CD4-positive, CD25-positive, alpha-beta regulatory T cell (primary cell): Measurements from ENCODE around the gene ITGAV. TPM values are rescaled to one million over a fixed set of nuclear protein-coding genes. Genes with fewer than 3 reads are reported as not detected.

Experiments used
- ATAC-seq, 2 donors: fragments of 150-1000 bp; cut with Tn5 transposase; one replicate each; pipeline ENCODE4 v1.10.0; 2021; ENCODE audit warnings: low read depth in 2 of 2, moderate number of reproducible peaks in 2 of 2, moderate library complexity in 1 of 2
- DNase-seq, 3 donors: peaks; one replicate each; pipeline versions ENCODE4 v3.0.0 to v3.0.0-alpha.2; 2012 to 2022; ENCODE audit warnings: mixed read lengths in 1 of 3
- H3K27ac ChIP-seq: one replicate; pipeline ENCODE4 v1.7.0; 2013; ENCODE audit warnings: mild to moderate bottlenecking, low read length; ENCODE audit not compliant: insufficient read depth, poor library complexity, severe bottlenecking
- H3K27me3 ChIP-seq: one replicate; pipeline ENCODE4 v1.7.0; 2013; ENCODE audit warnings: low read length; ENCODE audit not compliant: control insufficient read depth, insufficient read depth
- H3K36me3 ChIP-seq: one replicate; pipeline ENCODE4 v1.7.0; 2013; ENCODE audit warnings: mild to moderate bottlenecking, low read length, moderate library complexity; ENCODE audit not compliant: control insufficient read depth, insufficient read depth
- H3K4me1 ChIP-seq: 2 replicates; pipeline ENCODE4 v1.7.0; 2013; ENCODE audit warnings: mild to moderate bottlenecking, low read length; ENCODE audit not compliant: insufficient read depth, control insufficient read depth, poor library complexity, severe bottlenecking
- H3K4me3 ChIP-seq: one replicate; pipeline ENCODE4 v1.7.0; 2013; ENCODE audit warnings: low read depth, mild to moderate bottlenecking, low read length, moderate library complexity
- H3K9me3 ChIP-seq, 2 experiments: 1 replicate in 1 of 2; 2 replicates in 1 of 2; pipeline ENCODE4 v1.7.0; 2013; ENCODE audit warnings: low read length in 2 of 2, mild to moderate bottlenecking in 1 of 2, moderate library complexity in 1 of 2; ENCODE audit not compliant: control insufficient read depth in 2 of 2
- H3K27ac Mint-ChIP-seq, 3 donors: one replicate each; pipeline ENCODE4 v1.8.0; 2020 to 2022; ENCODE audit warnings: mild to moderate bottlenecking in 3 of 3, mixed read lengths in 3 of 3, moderate library complexity in 2 of 3
- H3K27me3 Mint-ChIP-seq: one replicate; pipeline ENCODE4 v1.8.0; 2022; ENCODE audit warnings: mild to moderate bottlenecking, mixed read lengths
- H3K36me3 Mint-ChIP-seq: one replicate; pipeline ENCODE4 v1.8.0; 2020; ENCODE audit warnings: mixed read lengths
- H3K4me1 Mint-ChIP-seq, 4 donors: one replicate each; pipeline ENCODE4 v1.8.0; 2020 to 2022; ENCODE audit warnings: mixed read lengths in 4 of 4, mild to moderate bottlenecking in 1 of 4
- H3K4me3 Mint-ChIP-seq, 4 donors: one replicate each; pipeline ENCODE4 v1.8.0; 2020 to 2022; ENCODE audit warnings: mild to moderate bottlenecking in 4 of 4, mixed read lengths in 4 of 4, moderate library complexity in 3 of 4
- H3K9me3 Mint-ChIP-seq, 7 donors: one replicate each; pipeline ENCODE4 v1.8.0; 2020 to 2022; ENCODE audit warnings: mixed read lengths in 7 of 7, mild to moderate bottlenecking in 3 of 7, moderate library complexity in 2 of 7
- polyA plus RNA-seq, 4 donors: library from polyadenylated mRNA; unstranded; fragments of 300-500 nt; fragmentation: Illumina TruSeq; gene quantifications; one replicate each; pipeline ENCODE4 v1.2.3, GENCODE V29; 2021
- total RNA-seq: library from RNA; stranded (reverse); gene quantifications from one replicate; pipeline ENCODE4 v1.2.3, GENCODE V29; 2022

Gene ITGAV
- total and polyA plus RNA-seq, 5 donors from 2014 or later, result 0.36 to 8.1 (median 0.85) TPM

- no peaks in the 10 kb centered on the region for H3K9me3 ChIP-seq
- no peak overlapping the region for H3K4me3 ChIP-seq
- no peak for DNase-seq
- no peak overlapping the region for H3K27ac ChIP-seq
- H3K4me1 ChIP-seq, result no peaks in the 10 kb centered on the region
- no peak overlapping the region for H3K4me3 Mint-ChIP-seq
- no peaks in the 10 kb centered on the region for H3K36me3 ChIP-seq
- no peaks in the 10 kb centered on the region for H3K27me3 ChIP-seq
- no peaks in the 10 kb centered on the region for H3K27me3 Mint-ChIP-seq
- peaks cover 0 to 2% (median 0%) of the 10 kb centered on the region in 7 donors for H3K9me3 Mint-ChIP-seq
- H3K4me1 Mint-ChIP-seq, result no peaks in the 10 kb centered on the region
- no peaks in the 10 kb centered on the region for H3K36me3 Mint-ChIP-seq
- no peak overlapping the region for H3K27ac Mint-ChIP-seq
- no peak for ATAC-seq
These were observed 129.0 kb downstream of the ITGAV start for GRCh38 chr2:186718903-186719302.

GRCh38 chr2:186721956-186722355 is 132.1 kb downstream of the ITGAV start:
- Mint-ChIP-seq H3K9me3 (peaks cover 0 to 4% (median 0%) of the 10 kb centered on the region in 7 donors), H3K4me3 (no peak overlapping the region), H3K27ac (no peak overlapping the region), H3K36me3 (no peaks in the 10 kb centered on the region), H3K4me1 (no peaks in the 10 kb centered on the region), H3K27me3 (no peaks in the 10 kb centered on the region)
- no peaks in the 10 kb centered on the region for H3K27me3 ChIP-seq
- H3K36me3 ChIP-seq, result no peaks in the 10 kb centered on the region
- ATAC-seq (no peak), DNase-seq (no peak)
- no peak overlapping the region for H3K27ac ChIP-seq
- H3K4me3 ChIP-seq, result no peak overlapping the region
- H3K9me3 ChIP-seq, result no peaks in the 10 kb centered on the region
- no peaks in the 10 kb centered on the region for H3K4me1 ChIP-seq

- peaks cover 0 to 2% (median 0%) of the 10 kb centered on the region in 7 donors for H3K9me3 Mint-ChIP-seq
- H3K27ac ChIP-seq, result no peak overlapping the region
- no peak overlapping the region for H3K4me3 Mint-ChIP-seq
These were observed 134.9 kb downstream of the ITGAV start for GRCh38 chr2:186724736-186725135.

GRCh38 chr2:186725783-186726182 is 135.9 kb downstream of the ITGAV start:
- no peaks in the 10 kb centered on the region for H3K9me3 ChIP-seq
- H3K27me3 ChIP-seq, result no peaks in the 10 kb centered on the region
- no peak for ATAC-seq
- no peaks in the 10 kb centered on the region for H3K4me1 ChIP-seq
- Mint-ChIP-seq H3K4me3 (no peak overlapping the region), H3K27ac (no peak overlapping the region), H3K27me3 (no peaks in the 10 kb centered on the region), H3K4me1 (no peaks in the 10 kb centered on the region), H3K36me3 (no peaks in the 10 kb centered on the region), H3K9me3 (peaks cover 0 to 2% (median 0%) of the 10 kb centered on the region in 7 donors)
- no peaks in the 10 kb centered on the region for H3K36me3 ChIP-seq
- H3K4me3 ChIP-seq, result no peak overlapping the region
- no peak overlapping the region for H3K27ac ChIP-seq
- DNase-seq, result no peak

More at GRCh38 chr2:186724736-186725135, 134.9 kb downstream of the ITGAV start:
- H3K36me3 Mint-ChIP-seq, result no peaks in the 10 kb centered on the region
- H3K27me3 ChIP-seq, result no peaks in the 10 kb centered on the region
- H3K4me1 ChIP-seq, result no peaks in the 10 kb centered on the region
- no peaks in the 10 kb centered on the region for H3K4me1 Mint-ChIP-seq
- no peak overlapping the region for H3K4me3 ChIP-seq
- no peaks in the 10 kb centered on the region for H3K36me3 ChIP-seq
- no peaks in the 10 kb centered on the region for H3K27me3 Mint-ChIP-seq
- H3K9me3 ChIP-seq, result no peaks in the 10 kb centered on the region
- H3K27ac Mint-ChIP-seq, result no peak overlapping the region
- DNase-seq (no peak), ATAC-seq (no peak)

- H3K4me3 Mint-ChIP-seq, result no peak overlapping the region
- H3K27me3 ChIP-seq, result no peaks in the 10 kb centered on the region
- H3K27me3 Mint-ChIP-seq, result no peaks in the 10 kb centered on the region
- no peaks in the 10 kb centered on the region for H3K4me1 ChIP-seq
- no peaks in the 10 kb centered on the region for H3K9me3 ChIP-seq
- H3K36me3 Mint-ChIP-seq, result no peaks in the 10 kb centered on the region
- no peak for ATAC-seq
- no peaks in the 10 kb centered on the region for H3K4me1 Mint-ChIP-seq
- H3K4me3 ChIP-seq, result no peak overlapping the region
- DNase-seq, result no peak
- no peaks in the 10 kb centered on the region for H3K36me3 ChIP-seq
- H3K9me3 Mint-ChIP-seq, result peaks cover 0 to 2% (median 0%) of the 10 kb centered on the region in 7 donors
- H3K27ac Mint-ChIP-seq, result no peak overlapping the region
- H3K27ac ChIP-seq, result no peak overlapping the region
These were observed 137.1 kb downstream of the ITGAV start for GRCh38 chr2:186726938-186727337.

- Histone ChIP-seq H3K27ac (no peak overlapping the region), H3K4me3 (no peak overlapping the region), H3K4me1 (no peaks in the 10 kb centered on the region), H3K36me3 (no peaks in the 10 kb centered on the region), H3K27me3 (no peaks in the 10 kb centered on the region), H3K9me3 (no peaks in the 10 kb centered on the region)
- DNase-seq (no peak), ATAC-seq (no peak)
- Mint-ChIP-seq H3K27me3 (no peaks in the 10 kb centered on the region), H3K36me3 (no peaks in the 10 kb centered on the region), H3K9me3 (peaks cover 0 to 2% (median 0%) of the 10 kb centered on the region in 7 donors), H3K4me1 (no peaks in the 10 kb centered on the region), H3K4me3 (no peak overlapping the region), H3K27ac (no peak overlapping the region)
These were observed 138.8 kb downstream of the ITGAV start for GRCh38 chr2:186728631-186729030.

Other genes starting within 250 kb of the ITGAV start
- 92.5 TPM for gene ZC3H15, start 103.8 kb upstream of the ITGAV start, total RNA-seq
- 10 to 100 TPM; 60.4 to 86.2 (median 66.1) TPM for gene ZC3H15, start 103.8 kb upstream of the ITGAV start, polyA plus RNA-seq
- 0.44 TPM for gene FAM171B, start 104.0 kb downstream of the ITGAV start, total RNA-seq
- gene FAM171B, start 104.0 kb downstream of the ITGAV start, polyA plus RNA-seq, result not detected